NOMO-1 treated with DMSO at 0.1 percent for 48 hours (cell line): ENCODE results near the gene ADGRG1.
A peak's percentile ranks its signal among the peaks of the same experiment; 100 is the strongest.

Experiments used
- DNase-seq: peaks from one replicate; lab custom pipeline; 2025; ENCODE audit not compliant: unreplicated experiment; lab: John Stamatoyannopoulos, UW

ADGRG1 gene

DNA sequence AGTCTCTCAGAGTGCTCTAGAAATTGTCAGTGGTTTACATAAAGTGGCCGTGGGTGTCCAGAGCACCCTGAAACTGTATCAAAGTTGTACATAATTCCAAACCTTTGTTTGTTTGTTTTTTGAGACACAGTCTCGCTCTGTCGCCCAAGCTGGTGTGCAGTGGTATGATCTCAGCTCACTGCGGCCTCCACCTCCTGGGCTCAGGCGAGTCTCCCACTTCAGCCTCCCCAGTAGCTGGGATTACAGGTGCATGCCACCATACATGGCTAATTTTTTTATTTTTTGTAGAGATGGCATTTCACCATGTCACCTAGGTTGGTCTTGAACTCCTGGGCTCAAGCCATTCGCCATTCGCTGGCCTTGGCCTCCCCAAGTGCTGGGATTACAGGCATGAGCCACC lies 24.3 kb upstream of the ADGRG1 start:
- DNase-seq, result no peak

DNA sequence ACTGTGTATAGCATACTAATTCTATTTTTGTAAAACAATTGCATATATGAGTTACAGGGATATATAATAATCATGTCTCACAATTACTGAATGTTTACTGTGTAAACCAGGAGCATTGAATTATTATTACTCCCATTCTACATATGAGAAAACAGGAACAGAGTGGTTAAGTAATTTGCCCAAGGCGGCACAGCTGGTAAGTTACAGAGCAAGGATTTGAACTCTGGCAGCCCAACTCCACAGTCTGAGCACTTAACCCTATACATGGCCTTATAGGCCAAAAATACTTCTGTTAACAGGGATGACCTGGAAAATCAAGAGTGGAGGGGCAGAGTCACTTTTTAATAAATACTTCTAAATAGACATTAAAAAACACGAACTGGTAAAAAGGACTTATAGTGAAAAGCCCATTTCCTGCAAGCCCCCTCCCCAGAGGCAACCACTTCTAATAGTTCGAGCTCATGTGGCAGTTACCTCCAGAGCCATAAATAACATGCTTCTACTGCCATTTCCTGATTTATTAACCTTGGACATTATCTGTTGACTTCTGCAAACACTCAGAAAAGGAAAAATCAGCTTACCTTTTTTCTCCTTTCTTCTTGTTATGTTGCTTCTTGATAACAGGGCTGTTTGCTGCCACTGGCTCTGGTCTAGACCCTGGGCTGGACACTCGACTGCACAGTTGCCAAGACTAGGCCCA lies 22.1 kb upstream of the ADGRG1 start:
- peak; percentile 17 for DNase-seq

DNA sequence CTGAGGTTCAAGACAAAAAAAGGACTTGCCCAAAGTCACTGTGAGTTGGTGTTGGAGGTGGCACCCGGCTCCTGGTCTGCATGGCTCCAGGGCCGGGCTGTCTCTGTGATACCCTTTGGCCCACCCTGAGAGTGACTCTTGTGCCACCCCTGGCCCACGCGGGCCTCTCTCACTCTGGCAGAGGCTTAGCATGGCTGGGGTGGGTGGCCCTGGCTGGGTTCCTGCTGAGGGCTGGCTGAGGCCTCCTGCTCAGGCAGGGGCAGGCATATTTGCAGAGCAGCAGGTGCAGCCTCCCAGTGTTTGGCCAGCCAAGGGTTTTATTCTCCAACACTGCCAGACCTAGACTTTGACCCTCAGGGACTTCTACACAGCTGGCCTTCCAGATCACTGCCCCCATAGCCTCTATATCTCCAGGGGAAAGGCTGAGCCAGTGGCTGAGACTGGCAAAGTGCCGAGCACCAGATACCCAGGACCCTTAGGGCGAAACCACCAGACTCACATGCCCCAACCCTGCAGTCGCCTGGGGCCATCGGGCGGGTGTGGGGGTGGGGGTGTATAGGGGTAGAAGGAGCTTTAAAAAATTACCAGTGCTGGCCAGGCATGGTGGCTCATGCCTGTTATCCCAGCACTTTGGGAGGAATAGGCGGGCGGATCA lies 21.5 kb upstream of the ADGRG1 start:
- no peak for DNase-seq

DNA sequence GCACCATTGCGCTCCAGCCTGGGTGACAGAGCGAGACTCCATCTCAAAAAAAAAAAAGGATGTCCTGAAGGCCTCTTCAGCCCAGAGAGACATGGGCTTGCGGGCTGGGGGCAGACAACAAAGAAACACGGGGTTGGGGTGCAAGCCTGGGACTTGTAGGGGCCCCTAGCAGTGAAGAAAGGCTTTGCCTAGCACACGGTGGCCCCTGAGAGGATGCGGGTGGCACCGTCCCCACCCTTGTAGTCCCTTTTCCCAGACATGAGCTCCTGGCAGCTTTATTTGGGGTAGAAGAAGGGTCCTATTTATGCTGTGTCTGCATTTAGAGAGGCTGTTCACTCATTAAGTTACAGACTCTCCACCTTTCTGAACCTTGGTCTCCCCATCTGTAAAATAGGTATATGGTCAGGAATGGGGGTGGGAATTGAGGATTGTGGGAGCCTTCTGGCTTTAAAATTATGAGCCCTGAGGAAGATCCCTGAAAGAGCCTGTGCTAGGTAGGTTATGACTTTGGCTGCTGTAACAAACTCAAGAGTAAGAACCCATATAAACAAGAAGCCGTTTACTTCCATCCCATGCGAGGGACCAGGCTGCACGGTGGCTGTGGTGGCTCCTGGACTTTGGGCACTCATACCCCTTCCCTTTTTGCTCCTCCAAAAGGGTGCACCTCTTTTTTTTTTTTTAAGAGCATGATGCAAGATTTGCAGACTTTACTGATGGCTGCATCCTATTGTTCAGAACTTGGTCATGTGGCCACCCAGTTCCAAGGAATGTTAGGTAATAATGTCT lies 20.6 kb upstream of the ADGRG1 start:
- no peak for DNase-seq

DNA sequence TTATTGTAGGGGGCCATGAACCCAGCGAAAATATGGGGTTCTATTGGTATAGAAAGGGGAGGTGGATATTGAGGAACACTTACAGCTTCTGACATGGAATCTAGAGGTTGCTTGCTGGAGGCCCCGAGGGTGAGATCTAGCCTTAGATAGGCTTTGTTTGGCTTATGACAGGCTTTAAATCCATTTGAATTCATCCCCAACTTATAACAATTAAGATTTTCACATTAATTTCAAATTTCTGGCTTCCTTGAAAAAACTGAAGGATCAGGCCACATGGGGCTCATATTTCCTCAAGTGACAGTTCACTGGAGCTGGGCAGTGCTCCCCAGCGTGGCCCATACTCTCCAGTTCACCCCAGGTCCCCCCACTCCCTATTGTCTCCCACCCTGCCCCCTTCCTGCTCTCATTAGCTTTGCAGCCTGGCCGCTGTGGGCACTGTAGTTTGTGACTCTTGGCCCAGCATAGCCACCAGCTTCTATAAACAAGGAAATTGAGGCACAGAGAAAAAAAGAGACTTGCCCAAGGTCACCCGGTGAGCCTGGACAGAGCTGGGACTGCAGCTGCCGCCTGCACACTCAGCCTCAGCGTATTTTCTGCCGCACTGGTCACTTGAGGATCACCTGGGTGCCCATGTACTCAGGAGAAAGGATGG lies 19.8 kb upstream of the ADGRG1 start:
- no peak for DNase-seq

DNA sequence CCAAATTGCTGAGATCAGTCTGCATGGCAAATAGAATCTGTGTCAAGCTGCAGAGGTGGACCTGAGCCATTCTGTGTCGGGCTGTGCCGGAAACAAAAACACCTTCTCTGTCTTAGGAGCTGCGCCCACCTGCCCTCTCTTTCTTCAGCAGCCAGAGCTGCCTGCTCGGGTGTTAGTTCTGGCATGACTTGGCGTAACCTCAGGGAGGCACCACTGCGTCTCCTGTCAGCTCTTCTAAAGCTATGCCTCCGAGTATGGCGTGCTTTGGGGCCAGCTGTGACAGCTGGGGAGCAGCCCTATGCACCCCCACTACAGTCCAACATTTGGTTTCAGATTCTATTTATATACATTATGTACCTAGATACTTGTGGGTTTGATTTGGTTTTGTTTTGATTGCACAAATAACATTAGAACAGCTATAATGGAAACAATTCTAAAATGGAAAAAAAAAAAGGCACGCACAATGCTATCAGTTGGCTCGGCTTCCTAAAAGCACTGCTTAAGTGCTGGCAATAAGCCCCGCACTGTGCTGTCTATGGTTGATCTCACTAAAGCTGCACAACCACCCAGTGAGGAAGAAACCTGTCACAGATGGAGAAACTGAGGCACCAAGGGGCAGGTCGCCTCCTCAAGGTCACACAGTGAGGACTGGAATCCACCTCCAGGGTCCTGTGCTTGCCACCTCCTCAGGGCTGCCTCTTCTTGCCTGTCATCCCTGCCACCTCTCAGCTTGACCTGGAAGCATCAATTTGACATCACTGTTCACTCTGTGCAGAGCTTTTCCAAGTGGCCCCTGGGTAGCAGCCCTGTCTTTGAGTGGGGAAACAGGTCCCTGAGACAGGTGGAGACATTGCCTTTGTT lies 18.7 kb upstream of the ADGRG1 start:
- DNase-seq, result no peak

DNA sequence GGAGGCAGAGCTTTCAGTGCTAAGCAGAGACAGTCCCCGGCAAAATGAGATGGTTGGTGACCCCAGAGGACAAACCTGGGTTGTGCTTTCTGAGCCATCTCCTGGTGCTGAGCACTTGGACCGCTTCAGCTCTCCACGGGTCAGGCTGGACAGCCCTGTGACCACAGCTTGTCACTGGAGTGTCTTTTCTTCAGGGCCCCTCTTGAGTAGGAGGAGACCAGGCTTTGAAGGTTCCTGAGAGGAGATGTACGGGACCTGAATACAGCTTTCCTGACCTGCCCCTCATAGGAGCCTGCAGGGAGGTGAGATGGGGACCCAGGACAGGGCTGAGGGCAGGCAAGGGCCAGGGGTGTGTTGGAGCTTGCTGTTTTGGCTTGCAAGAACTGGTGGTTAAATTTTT lies 17.8 kb upstream of the ADGRG1 start:
- DNase-seq, result no peak

DNA sequence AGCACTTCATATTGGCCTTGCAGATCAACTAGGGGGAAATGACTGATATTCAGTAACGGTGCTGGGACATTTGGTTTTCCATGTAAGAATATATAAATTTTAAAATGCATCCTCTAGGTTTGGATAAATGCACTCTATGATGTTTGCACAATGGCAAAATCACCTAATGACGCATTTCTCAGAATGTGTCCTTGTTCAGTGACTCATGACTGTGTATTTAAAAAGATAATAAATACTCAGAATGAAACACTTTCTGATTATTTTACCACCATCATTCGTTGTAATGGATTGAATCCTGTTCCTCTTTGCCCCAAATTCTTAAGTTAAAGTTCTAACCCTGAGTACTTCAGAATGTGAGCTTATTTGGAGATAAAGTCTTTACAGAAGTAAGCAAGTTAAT lies 17.2 kb upstream of the ADGRG1 start:
- DNase-seq, result no peak

DNA sequence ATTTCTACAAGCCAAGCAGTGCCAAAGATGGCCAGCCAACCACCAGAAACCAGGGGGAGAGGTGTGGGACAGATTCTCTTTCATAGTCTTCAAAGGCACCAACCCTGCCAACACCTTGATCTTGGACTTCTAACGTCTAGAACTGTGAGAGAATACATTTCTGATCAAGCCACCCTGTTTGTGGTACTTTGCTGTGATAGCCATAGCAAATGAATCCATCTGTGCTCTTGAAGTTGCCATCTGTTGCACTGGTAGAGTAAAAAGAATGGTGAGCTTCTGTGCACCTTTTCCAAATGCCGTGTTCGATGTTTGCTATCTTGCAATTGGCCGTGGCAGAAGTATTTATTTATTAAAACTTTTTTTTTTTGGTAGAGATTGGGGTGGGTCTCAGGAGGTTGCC lies 16.7 kb upstream of the ADGRG1 start:
- DNase-seq, result no peak

DNA sequence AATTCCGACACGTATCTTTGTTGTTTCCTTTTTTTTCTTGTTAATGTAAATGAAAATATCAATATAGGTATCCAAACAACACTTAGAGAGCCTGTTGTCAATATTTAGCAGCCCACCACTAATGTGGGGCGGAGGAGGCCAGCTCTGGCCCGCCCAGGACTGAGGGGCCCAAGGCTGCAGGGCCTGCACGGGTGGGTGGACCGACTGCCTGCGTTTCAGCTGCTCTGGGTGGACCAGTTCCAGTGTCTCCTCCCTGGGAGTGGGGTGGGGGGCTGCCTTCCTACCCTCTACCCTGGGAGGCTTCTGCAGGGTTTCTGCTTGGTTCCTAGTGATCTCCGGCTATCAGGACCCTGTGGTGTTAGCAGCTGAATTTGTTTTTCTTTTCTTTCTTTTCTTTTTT lies 15.9 kb upstream of the ADGRG1 start:
- no peak for DNase-seq

DNA sequence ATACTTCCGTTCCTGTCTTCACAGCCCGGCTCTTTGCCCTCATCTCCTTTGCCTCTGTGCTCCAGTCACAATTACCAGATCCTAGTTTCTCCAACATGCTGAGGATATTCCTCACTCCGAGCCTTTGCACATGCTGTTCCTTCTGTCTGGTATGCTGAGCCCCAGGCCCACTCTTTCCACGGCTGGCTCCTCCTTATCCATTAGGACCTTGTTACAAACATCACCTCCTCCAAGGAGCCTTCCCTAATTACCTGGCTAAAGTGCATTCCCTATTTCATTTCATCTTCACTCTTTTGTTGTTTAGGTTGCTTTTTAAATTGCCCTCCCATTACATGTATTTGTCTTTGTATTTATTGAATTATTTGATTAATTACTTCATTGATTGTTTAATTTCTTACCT lies 14.9 kb upstream of the ADGRG1 start:
- DNase-seq, result no peak

DNA sequence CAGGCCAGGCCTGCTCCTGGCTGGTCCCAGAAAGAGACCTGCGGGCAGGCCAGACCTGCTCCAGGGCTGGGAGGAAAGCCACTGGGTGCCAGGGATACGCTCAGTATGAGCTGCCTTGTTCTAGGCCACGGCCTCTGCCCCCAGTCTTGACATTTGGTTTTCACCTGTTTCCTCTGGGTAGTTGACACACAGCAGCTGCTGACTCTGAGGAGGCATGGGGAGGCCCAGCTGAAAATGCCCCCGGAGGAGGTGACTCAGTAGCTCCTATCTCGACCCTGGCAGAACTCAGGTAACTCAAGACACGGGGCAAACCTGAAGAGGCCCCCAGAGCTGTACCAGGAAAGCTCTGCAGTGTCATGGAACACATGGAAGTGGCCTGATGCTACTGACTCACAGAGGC lies 13.9 kb upstream of the ADGRG1 start:
- DNase-seq, result no peak

DNA sequence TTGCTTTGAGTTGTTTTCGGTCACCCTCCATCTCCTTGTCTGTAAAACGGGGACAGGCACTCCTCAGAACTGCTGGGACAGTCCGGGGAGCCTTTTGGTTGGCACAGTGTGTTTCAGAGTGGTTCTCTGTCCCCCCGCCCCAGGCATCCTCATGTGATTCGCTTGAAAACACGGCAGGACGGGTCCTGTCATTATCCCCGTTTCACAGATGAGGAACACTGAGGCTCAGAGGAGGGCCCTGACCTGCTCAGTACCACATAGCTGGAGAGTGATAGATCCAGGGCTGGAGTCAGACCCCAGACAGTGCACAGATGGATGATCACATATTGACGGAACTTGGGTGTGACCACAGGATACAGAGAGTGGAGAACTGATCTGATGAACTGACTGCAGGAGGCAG lies 13.5 kb upstream of the ADGRG1 start:
- DNase-seq, result no peak

DNA sequence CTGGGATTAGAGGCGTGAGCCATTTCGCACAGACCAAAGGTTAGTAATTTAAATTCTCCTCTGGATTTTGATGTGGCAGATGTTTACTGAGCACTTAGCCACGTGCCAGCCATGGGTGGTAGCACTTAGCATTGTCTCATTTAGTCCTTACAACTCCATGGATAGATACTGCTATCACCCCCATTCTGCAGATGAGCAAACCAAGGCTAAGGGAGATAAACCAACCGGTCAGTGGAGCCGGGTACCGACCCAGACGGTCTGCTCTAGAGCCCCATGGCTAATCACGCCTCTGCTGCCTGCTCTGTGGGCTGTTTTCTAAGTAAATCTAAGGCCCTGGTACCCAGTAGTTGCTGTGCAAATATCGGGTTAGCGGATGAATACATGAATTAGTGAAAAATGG lies 12.6 kb upstream of the ADGRG1 start:
- no peak for DNase-seq

DNA sequence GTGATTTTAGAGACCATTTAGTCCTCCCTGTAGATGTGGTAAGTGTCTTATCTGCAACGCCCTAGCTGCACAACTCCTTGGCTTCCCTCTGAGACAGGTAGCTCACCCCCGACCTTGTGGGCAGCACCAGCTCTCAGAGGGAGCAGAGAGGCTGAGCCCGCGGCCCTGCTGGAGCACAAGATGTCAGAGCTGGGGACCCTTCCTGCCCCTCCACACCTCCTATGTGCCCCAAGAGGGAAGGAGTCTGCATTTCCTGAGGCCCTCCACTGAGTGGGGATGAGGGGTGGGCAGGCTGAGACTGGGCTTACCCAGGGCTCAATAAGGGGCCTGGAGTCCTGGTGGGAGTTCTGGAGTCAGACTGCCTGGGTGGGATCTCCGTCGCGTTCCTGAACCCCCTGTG lies 12.2 kb upstream of the ADGRG1 start:
- DNase-seq, result no peak

DNA sequence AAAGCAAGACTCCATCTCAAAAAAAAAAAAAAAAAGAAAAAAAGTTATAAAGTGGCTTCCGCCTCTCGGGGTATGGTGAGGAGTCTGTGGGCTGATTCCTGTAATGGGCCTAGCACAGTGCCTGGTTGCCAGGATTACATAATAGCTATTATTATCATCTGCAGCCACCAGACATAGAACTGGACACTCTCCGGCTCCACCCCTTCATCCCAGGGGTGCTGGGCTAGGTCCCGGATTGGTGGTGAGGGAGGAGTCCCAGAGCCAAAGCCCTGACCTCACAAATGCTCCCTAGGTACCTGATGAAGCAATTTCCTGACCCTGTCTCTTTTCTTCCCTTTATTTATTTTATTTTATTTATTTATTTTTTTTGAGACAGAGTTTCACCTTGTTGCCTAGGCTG lies 11.6 kb upstream of the ADGRG1 start:
- DNase-seq, result no peak

DNA sequence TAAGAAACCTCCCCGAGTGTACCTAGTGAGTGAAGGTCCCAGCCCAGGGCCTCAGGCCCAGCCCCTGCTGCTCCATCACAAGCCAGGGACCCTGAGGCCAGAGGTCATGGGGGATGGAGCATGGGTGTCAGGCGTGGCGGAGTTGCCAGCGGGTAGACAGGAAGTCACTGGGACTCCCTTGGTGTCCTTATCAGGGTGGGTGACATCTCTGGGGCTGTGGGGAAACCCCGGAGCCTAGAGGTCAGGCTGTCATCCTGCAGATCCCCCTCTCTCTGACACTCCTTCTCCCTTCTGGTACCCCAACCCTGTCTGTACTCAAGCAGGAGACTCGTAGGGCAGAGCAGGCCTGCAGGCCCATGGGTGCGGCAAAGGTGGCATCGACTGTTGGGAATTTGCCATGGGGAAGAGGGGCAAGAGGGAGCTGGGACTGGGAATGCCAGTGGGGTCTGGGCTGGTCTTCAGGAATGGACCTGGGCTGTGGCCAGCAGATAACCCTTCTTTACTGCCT lies 10.8 kb upstream of the ADGRG1 start:
- no peak for DNase-seq

DNA sequence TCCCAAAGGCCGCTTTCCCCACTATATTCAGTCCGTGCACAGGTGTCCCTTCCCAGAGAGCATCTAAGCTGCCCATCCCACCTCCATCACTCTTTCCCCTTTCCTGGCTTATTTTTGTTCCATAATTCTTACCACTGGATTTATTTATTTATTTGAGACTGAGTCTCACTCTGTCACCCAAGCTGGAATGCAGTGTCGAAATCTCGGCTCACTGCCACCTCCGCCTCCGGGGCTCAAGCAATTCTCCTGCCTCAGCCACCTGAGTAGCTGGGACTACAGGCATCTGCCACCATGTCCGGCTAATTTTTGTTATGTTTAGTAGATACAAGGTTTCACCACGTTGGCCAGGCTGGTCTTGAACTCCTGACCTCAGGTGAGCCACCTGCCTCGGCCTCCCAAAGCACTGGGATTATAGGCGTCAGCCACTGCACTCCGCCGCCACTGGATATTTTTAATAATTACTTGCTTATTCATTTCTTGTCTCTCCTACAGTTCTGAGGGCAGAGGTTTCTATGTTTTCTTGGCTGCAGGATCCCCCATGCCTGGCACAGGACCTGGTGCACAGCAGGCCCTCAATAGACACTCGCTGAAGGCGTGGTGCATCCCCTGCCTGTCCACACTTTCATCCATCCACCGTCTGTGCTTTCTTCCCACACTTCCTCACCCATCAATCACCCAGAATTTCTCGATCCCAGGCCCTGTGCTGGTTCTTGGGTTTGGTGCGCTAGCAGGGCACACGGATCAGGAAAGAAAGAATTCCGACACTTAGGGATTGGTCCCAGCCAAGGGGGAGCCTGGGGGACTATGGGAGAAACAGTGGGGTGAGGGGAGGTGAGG lies 9.9 kb upstream of the ADGRG1 start:
- no peak for DNase-seq

DNA sequence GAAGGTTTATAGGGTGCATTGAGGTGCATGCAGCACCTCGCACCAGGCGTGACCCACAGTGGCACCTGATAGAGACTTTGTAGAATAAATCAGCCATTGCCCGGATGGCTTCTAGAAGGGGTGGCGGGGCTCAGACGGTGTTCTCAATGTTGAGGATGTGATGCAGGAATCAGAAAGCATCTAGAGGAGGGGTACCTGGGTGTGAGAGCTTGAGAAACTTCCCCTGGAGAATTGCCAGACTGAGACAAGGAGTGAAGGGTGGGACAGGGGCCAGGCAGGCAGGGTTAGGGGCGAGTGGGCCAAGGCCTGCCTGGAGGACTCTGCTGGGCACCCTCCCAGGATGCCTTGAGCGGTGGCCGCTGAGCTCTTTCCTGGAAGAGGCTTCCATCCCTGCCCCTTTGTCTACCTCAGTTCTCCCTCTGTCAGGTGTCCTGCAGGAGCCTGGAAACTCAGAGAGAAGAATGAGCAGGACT lies 9.3 kb upstream of the ADGRG1 start:
- DNase-seq, result no peak
